ENCODE data around the gene NBEA.
"Not testable (repeated sequence)": the region's sequence is repeated elsewhere in the genome, so short reads cannot be mapped to it uniquely, and the experiment has no call there.

The NBEA gene

DNA sequence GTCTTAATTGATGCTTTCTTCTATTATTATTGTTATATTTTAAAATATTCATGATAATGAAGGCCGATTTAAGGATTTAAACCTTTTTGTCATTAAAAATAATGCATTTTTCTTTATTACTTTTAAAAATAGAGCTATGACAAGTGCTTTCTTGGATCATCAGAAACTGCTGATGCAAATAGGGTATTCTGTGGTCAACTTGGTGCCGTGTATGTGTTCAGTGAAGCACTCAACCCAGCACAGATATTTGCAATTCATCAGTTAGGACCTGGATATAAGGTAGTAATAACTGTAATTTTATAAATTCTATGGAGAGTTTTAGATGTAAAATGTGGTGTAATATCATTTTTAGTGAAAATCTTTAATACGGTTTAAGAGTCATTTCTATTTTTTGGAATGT, 116.5 kb downstream of the NBEA start:
- not testable (repeated sequence) for DNase-seq (ENCODE audit: low read depth in 2 of 2)

DNA sequence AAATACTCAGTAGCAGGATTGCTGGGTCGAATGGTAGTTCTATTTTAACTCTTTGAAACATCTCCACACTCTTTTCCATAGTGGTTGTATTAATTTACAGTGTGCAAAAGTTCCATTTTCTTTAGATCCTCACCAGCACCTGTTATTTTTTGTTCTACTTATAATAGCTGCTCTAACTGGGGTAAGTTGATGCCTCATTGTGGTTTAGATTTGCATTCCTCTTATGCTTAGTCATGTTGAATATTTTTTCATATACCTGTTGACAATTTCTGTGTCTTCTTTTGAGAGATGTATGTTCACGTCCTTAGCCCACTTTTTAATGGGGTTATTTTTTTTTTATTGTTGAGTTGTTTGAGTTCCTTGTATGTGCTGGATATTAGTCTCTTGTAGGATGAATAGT, 144.6 kb downstream of the NBEA start:
- DNase-seq (ENCODE audit: low read depth in 2 of 2) = no peak

DNA sequence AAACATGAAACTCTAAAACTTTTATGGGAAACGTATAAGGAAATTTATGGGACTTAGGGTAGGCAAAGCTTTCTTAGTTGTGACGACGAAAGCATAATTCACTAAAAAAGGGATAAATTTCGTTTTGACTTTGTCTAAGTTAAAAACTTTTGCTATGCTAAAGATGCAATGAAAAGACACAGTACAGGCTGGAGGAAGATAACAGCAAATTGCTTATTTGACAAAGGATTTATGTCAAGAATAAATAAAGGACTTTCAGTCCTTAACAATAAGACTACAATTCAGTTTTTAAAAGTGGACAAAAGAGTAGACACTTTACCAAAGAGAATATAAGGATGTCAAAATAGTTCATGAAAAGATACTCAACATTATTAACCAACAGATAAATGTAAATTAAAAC, 150.2 kb downstream of the NBEA start:
- no peak for DNase-seq (ENCODE audit: low read depth in 2 of 2)

DNA sequence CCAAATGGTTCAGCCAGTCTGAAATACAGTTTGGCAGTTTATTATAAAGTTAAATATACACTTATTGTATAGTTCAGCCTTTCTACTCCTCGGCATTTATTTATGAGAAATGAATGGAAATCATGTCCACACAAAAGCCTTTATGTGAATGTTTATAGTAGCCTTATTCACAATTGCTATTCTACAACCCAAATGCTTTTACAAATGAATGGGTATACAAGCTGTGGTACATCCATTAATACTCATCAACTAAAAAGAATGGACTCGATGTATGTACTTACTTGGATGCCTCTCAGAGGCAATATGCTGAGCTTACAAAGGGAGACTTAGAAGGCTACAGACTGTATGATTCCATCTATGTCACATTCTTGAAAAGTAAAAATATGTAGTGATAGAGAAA, 150.7 kb downstream of the NBEA start:
- no peak for DNase-seq (ENCODE audit: low read depth in 2 of 2)

DNA sequence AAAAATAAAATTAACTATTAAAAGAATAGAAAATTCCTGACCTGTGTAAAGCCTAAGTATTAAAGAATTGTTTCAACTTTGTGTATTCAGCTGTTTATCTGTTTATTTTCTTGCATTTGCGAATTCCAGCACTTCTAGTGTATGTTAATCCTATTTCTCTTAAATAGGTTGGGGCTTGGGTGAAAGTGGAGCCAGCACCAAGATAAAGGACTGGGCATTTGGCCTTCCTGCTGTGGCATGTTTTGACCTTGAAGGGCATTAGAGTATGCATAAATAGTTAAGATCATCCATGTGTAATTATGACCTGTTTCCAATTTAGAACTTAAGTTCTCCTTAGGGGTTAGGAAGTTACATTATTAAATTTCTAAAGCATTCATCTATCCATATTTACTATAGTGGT, 151.3 kb downstream of the NBEA start:
- no peak for DNase-seq (ENCODE audit: low read depth in 2 of 2)

DNA sequence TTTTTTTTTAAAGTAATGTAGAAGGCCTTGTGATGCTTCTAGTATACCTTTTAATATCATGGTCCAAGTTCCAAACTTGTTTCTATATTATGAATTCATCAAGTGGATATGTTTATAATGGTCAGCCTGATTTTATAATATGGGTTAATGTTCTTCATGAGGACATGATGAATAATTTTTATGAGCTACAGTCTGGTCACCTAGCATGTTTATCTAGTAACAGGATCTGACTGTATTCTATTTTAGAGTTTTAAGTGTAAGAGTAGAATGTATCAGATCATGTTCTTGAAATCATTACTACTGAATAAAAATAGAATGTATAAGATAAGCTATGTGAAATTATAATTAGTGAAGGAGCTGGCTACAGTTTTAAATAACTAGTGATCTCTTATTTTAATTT, 164.7 kb downstream of the NBEA start:
- DNase-seq (ENCODE audit: low read depth in 2 of 2) = not testable (repeated sequence)

DNA sequence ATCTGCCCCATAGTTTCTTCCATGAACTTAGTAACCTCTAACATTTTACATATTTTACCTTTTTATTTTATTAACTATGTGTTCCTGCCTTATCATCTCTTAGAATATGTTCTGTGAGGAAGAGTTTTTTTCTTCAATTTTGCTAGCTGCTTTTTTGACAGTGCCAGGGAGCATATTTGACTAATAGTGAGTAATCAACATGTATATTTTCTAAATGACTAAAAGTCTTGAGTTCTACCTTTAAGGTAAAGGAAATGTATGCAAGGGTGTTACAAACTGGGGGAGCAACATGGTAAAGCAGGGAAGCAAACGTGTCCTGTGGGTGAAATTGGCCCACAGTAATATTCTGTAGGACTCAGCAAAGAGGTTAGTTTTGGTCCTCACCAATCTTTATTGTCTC, 165.5 kb downstream of the NBEA start:
- no peak for DNase-seq (ENCODE audit: low read depth in 2 of 2)

DNA sequence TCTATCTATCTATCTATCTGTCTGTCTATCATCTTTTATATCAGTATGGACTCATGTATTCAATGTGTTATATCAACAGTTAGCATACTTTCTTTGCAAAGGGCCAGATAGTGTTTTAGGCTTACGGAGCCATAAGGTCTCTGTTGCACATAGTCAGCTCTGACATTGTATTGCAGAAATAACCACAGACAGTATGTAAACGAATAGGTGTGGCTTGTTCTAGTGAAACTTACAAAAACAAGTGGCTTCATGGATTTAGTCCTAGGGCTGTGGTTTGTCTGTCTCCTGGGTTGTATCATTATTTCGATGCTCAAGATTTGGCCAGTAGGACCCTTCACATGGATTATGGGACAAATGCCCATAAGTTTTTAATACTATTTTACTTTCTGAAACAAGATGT, 171.5 kb downstream of the NBEA start:
- DNase-seq (ENCODE audit: low read depth in 2 of 2) = not testable (repeated sequence)

DNA sequence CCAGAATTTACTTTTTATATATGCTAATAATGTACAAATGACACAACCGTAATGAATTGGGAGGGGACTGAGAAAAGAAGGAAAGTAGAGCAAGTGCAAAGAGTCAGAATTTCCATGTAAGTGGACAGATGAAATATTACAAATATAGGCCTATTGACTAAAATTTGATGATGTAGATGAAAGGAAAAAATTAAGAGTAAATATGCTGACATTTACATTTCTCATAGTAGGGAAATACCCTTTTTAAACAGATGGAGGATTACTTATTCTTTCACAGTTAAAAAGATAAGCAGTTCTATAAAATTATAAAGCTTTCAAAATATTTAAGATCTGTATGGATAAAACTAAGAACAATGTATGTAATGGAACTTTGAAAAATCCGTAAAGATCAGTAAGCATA, 185.4 kb downstream of the NBEA start:
- DNase-seq (ENCODE audit: low read depth in 2 of 2) = no peak

DNA sequence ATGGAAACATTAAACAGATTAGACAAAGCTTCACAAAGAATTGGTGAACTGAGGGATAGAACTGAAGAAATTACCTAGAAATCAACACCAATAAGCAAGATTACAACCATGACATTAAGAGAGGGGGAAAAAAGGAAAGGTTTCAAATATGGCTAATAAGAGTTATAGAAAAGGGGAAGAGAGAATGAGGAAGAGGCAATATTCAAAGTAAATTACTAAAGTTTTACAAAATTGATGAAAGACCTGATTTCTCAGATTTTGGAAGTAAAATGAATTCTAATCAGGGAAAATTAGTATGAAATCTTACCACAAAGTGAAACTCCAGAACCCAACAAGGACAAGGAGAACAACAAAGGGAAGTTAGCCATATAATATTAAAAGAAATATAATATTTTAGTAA, 187.4 kb downstream of the NBEA start:
- DNase-seq (ENCODE audit: low read depth in 2 of 2) = no peak

DNA sequence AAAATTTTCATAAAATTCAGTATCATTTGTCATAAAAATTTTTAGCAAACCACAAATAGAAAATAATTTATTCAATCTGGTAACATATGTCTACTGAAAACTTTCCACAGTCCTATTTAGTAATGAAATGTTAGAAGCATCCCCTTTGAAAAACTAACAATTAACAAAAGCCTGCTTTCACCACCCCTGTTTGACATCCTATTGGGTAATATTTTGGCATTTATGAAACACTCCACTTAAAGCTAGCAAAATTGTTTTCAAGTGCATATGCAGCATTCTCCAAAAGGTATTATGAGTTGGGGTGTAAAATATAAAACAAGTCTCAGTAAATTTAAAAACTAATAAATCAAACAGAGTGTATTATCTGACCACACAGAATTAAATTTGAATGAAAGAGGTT, 189.4 kb downstream of the NBEA start:
- no peak for DNase-seq (ENCODE audit: low read depth in 2 of 2)

DNA sequence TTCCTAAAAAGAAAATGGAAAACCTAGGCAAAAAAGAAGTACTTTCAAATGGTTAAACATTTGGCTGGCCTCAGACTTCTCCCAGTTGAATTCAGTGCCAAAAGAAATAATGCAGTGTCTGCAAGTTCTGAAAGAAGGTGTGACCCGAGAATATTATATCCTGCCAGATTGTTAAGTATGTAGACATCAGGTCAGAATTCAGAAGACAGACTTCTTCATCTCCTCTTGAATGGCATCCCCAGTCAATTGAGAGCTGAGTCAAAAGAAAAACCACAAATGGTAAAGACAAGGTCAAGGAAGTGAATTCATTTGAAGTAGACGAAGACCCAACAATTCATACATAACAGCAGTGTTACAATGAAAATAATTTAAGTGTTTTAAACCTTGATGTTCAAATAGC, 194.5 kb downstream of the NBEA start:
- no peak for DNase-seq (ENCODE audit: low read depth in 2 of 2)

DNA sequence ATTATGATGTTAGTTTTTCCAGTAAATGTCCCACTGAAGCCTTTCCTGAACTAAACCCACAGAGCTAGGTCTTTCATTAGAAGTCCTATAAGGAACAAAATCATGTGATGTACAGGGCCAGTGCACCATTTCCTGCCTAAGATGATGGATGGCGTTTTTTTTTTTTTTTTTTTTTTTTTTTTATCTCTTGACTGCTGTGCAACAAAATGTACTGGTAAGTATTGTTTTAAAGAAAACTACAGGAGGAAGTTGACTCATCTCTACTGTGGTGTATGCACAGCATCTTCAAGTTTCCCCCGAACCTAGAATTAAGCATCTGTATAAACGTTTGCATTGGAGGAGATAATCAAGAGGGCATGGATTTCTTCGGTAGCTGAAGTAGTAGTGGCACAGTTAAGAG, 197.5 kb downstream of the NBEA start:
- DNase-seq (ENCODE audit: low read depth in 2 of 2) = no peak

DNA sequence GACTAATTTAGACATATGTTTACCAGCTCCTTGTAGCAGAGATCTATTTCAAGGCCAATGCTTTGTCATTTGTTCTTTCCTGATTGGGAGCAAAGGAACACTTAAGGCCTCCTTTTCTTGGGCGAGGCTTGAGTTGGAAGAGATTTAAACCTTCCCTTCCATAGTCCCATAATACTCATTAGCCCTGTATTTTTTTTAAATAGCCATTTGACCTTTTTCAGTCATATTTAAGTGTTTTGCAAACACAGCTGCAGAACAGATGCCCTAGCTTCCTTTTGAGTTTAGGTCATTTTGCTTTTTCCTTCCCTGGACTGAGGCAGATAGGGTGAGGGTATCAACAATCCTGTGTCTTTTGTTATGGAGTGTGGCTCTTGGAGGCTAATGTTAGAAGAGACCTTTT, 198.3 kb downstream of the NBEA start:
- no peak for DNase-seq (ENCODE audit: low read depth in 2 of 2)

DNA sequence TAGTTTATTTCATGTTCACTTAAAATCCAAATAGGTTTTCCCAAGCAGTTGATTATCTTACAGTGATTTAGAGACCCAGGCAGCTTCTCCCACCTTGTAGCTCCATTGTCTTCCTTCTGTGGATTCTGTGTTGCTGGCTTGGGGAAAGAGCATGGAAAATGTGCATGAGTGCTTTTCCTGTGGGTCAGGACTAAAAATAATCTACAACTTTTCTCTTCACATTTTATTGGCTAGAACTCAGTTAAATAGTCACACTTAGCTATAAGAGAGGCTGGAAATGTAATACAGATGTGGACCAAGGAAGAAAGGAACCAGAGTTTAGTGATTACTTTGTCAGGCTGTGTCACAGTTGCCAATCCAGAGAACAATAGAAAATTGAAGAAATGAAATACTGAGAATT, 198.8 kb downstream of the NBEA start:
- DNase-seq (ENCODE audit: low read depth in 2 of 2) = no peak

DNA sequence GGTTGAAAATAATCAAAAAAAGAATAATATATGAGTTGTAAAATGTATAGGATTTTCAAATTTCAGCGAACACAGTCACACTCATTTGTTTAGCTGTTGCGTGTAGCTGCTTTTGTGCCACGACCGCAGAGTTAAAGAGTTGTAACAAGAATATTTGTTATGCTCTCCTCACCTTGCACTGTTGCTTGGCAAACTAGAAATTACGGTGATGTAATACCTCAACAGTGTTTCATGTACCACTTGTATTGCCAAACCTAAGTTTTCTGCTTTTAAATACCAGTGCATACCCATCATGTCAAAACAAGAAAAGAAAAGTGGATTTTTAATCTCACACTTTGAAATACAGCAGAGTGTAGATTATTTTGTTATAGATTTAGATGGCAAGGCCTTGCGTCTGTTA, 201.1 kb downstream of the NBEA start:
- DNase-seq (ENCODE audit: low read depth in 2 of 2) = no peak

DNA sequence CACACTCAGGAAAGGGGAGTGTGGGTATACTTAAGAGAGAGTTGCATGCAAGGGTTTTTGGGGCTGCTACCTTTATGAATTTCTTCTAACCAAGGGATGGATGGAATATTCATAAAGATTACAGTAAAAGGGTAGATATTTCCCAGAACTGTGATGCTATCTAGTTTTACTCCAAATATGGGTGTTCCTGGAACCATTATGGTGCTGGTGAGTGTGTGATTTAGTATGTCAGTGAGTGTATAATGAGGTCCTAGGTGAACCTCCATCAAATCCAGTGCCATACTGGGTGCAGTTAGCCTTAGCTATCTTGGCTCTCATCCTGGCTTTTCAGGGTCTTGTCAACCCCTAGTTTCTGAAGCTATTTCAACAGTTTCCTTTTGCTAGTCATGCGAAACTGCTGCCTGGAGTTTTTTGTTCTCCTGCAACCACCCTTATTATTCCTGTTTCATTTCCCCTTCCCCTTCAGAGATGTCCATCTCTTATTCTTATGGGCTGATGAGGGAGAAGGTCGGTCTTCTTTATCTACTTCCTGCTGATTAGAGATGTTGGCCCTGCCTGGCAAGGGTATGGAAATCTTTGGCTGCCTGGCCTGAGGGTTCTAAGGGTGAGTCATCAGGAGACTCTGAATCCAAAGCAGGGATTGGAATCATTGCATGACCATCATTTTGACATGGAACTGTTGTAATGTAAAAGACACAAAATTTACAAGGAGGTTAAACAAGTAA, 202.3 kb downstream of the NBEA start:
- DNase-seq (ENCODE audit: low read depth in 2 of 2) = no peak

DNA sequence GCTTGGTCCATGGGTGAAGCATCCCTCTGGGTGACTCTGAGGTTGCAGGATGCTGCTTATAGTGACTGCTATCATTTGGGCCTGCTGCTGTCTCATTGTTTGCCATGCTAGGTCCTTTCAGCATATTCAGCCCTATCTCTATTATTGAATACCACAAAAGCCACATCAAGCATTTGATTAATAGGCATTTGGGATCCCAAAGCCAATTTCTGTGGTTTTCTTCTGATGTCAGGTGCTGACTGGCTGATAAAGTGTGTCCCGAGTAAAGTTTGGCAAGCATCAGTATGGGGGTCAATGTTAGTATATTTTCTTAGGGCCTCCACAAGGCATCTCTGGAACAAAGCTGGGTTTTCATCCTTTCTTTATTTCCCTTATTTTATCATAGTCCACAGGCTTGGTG, 204.6 kb downstream of the NBEA start:
- DNase-seq (ENCODE audit: low read depth in 2 of 2) = no peak

DNA sequence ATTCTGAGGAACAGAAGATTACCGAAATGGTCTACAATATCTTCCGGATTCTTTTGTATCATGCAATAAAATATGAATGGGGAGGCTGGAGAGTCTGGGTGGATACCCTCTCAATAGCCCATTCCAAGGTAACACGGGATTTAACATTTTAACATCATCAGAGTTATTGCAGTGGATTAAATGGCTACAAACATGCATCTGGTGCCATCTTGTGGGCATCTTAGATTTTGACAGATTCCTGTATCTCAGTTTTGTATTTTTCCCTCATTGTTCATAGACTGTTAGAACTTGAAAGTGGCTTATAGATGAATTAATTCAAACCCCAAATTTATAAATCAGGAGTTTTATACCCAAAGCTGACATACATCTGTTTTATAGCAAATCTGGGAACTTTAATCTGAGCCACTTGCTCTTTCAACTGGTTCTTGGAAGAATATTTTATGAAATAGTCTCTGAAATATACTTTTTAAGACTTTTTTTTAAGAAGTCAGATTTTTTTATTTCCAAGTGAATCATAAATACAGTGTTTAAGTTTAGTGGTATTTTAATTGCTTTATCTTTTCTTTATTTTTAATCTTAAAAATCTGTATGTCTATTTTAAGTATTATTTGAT, 215.2 kb downstream of the NBEA start:
- peak; percentile 1 to 4 for DNase-seq (ENCODE audit: low read depth in 2 of 2)

DNA sequence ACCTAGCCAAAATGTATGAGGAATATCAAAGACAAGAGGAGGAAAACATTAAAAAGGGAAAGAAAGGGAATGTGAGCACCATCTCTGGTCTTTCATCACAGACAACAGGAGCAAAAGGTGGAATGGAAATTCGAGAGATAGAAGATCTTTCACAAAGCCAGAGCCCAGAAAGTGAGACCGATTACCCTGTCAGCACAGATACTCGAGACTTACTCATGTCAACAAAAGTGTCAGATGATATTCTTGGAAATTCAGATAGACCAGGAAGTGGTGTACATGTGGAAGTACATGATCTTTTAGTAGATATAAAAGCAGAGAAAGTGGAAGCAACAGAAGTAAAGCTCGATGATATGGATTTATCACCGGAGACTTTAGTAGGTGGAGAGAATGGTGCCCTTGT, 217.0 kb downstream of the NBEA start:
- DNase-seq (ENCODE audit: low read depth in 2 of 2) = no peak

DNA sequence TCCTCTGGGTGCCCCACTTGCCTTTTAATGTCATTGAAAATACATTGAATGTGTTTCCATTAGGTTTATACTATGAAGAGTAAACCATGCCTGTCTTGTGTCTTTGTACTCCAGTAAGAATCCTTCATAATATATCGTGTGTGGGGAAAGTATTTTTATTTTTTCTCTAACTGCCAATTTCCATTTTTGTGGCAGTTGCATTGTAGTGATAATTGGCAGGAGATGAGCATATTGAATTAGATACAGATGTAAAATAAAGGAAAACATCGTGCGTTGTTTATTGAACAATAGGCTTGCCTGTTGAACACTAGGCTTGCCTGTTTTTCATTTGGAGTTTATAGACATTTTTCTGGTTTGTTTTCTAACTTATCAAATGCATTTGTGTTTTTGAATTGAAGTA, 218.8 kb downstream of the NBEA start:
- DNase-seq (ENCODE audit: low read depth in 2 of 2) = no peak

DNA sequence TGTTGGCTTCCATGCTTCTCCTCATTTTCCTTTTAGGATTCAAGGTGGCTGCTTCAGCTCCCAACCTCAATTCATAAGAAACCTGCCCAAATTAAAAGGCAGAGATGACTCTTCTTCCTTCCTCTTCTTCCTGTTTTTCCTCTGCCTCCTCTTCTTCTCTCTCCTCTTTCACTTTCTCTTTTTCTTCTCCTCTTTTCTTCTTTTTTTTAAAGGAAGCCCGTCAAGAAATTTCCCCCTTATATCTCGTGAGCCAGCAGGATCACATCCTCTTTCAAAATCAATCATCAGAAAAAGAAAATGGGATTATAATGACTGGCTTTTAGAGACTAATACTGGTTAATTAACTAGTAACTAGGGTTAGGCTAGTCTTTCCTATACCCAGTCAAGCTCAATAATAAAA, 220.3 kb downstream of the NBEA start:
- no peak for DNase-seq (ENCODE audit: low read depth in 2 of 2)

DNA sequence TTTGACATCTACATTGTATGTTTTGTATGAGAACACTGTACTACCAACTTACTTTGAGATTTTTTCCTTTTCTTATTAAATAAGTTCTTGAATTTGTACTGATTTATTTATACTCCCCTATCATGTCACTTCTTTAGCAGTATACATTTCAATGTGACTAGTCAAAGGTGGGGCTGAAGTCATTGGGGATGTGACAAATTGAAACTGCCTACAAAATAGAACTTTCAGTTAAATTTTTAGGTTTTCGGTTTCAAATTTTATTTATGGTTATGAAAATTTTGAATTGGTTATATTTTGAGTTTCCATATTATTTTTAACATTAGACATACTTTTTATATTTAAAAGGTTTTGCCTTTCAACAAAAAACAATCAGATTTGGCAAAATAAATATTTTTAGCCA, 221.6 kb downstream of the NBEA start:
- DNase-seq (ENCODE audit: low read depth in 2 of 2) = no peak

DNA sequence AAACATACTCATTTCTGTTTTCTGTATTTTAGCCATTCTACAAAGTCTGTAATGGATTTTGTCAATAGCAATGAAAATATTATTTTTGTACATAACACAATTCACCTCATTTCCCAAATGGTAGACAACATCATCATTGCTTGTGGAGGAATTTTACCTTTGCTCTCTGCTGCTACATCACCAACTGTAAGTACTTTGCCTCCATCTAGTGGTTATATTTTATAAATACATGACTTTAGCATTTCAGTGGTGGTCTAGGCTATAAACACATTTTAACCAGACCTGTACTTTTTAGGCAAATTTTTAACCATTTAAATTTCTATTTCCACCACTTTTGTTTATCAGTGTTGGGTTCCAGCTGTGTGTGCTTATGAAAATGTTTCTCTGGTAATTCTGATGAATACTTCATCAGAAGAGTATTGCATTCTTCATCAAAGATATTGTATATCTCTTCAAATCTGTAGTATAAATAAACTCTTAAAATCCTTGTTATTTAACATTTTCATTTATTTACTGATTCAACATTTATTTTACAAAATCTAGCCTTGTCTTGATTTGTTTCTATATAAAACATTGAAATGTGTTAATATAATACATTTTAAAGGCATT, 222.4 kb downstream of the NBEA start:
- DNase-seq (ENCODE audit: low read depth in 2 of 2) = no peak
